Stimulated activated CD8-positive, alpha-beta memory T cell treated with anti-CD3 and anti-CD28 coated beads, Interleukin-15, amount 100 ng/mL, for 24 hours (primary cell): ENCODE measurements around the gene EXOSC3.
"Not testable (repeated sequence)": the region's sequence is repeated elsewhere in the genome, so short reads cannot be mapped to it uniquely, and the experiment has no call there.

Experiments
- DNase-seq: peaks from one replicate; pipeline ENCODE4 v3.0.0-alpha.2; 2020; ENCODE audit warnings: low read depth

EXOSC3 gene

GRCh38 chr9:37775216-37775919 is 9.5 kb downstream of the EXOSC3 start:
- no peak for DNase-seq

GRCh38 chr9:37769995-37770394 is 14.9 kb downstream of the EXOSC3 start:
- DNase-seq = no peak

- DNase-seq = no peak
These were observed 15.6 kb downstream of the EXOSC3 start for GRCh38 chr9:37769306-37769705.

DNA sequence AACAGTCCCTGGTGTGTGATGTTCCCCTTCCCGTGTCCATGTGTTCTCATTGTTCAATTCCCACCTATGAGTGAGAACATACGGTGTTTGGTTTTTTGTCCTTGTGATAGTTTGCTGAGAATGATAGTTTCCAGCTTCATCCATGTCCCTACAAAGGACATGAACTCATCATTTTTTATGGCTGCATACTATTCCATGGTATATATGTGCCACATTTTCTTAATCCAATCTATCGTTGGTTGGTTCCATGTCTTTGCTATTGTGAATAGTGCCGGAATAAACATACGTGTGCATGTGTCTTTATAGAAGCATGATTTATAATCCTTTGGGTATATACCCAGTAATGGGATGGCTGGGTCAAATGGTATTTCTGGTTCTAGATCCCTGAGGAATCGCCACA is 19.6 kb downstream of the EXOSC3 start:
- DNase-seq = not testable (repeated sequence)

DNA sequence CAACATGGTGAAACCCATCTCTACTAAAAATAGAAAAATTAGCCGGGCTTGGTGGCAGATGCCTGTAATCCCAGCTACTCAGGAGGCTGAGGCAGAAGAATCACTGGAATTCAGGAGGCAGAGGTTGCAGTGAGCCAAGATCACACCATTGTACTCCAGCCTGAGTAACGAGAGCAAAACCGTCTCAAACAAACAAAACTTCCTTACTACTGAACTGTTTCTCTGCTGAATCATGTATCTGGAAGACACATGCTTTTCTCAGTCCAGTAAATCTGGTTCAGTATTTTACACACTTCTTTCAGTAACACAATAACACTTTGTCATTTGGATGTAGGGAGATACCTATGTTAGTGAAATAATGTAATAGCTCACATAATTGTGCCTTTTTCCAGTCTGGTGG is 23.4 kb downstream of the EXOSC3 start:
- DNase-seq = no peak

DNA sequence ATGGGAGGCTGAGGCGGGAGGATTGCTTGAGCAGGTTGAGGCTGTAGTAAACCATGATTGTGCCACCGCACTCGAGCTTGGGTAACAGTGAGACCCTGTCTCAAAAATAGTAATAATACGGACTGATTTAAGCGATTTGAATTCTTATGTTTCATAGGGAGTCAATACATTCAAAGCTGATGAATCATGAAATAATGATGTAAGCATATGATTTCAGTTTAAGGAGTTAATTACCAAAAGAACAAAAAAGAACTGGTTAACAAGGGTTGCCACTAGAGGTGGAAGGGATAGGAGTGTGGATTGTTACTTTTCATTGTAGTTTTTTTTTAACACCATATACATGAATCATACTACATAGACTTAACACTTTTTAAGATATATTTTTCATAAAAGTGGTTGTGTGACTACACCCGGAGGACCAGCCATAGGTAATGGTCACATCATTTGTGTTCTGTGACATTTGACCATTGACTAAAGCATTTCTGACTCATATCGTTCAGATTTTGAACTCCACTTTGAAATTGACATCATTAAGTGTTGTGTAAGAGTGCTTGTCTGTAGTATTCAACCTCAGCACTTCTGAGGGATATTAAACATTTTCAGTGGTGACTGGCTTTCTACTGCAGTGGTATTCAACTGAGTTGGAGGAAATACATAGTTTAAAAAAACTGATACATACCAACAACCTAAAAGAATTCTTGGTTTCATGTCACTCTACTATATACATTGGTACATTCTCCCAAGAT is 24.3 kb downstream of the EXOSC3 start:
- DNase-seq = no peak

GRCh38 chr9:37758747-37759146 is 26.1 kb downstream of the EXOSC3 start:
- DNase-seq = no peak

GRCh38 chr9:37753489-37754190 is 31.2 kb downstream of the EXOSC3 start, which contains the start of gene TRMT10B:
TSS of gene TRMT10B (plus strand) at chr9:37753805. CDS start at chr9:37761932, 8,127 bp downstream.
- peak; percentile 49 for DNase-seq

DNA sequence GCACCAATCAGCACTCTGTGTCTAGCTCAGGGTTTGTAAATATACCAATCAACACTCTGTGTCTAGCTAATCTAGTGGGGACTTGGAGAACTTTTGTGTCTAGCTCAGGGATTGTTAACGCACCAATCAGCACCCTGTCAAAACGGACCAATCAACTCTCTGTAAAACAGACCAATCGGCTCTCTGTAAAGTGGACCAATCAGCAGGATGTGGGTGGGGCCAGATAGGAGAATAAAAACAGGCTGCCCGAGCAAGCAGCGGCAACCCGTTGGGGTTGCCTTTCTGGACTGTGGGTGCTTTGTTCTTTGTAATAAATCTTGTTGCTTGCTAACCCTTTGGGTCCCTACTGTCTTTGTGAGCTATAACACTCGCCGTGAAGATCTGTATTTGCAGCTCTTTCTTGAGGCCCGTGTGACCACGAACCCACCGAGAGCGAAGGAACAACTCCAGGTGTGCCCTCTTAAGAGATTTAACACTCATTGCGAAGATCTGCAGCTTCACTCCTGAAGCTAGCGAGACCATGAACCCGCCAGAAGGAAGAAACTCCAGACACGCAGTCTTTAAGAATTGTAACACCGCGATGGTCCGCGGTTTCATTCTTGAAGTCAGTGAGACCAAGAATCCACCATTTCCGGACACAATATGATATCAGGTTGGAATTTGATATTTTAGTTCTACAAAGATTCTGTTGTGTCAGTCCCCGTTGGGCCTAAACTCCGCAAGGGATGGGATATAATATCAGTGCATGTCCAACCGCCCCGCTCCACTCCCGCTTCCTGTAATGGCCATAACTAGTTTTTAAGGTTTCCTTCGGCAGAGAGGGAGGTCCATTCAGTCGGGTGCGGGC is 32.0 kb downstream of the EXOSC3 start:
- no peak for DNase-seq

DNA sequence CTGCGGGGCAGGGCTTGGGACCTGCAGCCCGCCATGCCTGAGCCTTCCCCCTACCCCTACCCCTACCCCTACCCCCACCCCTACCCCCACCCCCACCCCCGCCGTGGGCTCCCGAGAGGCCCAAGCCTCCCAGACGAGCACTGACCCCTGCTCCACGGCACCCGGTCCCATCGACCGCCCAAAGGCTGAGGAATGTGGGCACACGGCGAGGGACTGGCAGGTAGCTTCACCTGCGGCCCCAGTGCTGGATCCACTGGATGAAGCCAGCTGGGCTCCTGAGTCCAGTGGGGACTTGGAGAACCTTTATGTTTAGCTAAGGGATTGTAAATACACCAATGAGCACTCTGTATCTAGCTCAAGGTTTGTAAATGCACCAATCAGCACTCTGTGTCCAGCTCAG is 32.8 kb downstream of the EXOSC3 start:
- DNase-seq = not testable (repeated sequence)

GRCh38 chr9:37751704-37752103 is 33.2 kb downstream of the EXOSC3 start:
- not testable (repeated sequence) for DNase-seq

- no peak for DNase-seq
These were observed 33.7 kb downstream of the EXOSC3 start for GRCh38 chr9:37751186-37751585.

DNA sequence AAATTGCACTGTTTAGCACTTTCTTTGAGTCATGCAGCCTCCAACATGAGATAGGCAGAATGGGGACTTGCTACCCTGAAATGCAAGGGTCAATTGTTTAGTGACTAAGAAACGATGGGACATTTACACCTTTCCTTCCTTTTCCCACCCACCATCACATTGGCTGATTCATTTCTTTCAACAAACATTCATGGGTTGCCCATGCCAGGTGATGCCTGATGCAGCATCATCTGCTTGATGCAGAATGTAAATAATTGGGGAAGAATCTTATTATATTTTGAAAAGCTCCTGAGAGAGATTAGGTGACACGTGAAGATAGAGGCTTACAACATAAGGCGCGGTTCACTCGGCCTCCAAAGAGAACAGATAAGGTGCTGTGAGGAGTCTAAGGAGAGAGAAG is 35.7 kb downstream of the EXOSC3 start:
- no peak for DNase-seq

GRCh38 chr9:37747271-37747753 is 37.6 kb downstream of the EXOSC3 start:
- DNase-seq = peak; percentile 2

GRCh38 chr9:37746448-37747270 is 38.2 kb downstream of the EXOSC3 start:
- no peak for DNase-seq

- no peak for DNase-seq
These were observed 38.9 kb downstream of the EXOSC3 start for GRCh38 chr9:37745970-37746369.

DNA sequence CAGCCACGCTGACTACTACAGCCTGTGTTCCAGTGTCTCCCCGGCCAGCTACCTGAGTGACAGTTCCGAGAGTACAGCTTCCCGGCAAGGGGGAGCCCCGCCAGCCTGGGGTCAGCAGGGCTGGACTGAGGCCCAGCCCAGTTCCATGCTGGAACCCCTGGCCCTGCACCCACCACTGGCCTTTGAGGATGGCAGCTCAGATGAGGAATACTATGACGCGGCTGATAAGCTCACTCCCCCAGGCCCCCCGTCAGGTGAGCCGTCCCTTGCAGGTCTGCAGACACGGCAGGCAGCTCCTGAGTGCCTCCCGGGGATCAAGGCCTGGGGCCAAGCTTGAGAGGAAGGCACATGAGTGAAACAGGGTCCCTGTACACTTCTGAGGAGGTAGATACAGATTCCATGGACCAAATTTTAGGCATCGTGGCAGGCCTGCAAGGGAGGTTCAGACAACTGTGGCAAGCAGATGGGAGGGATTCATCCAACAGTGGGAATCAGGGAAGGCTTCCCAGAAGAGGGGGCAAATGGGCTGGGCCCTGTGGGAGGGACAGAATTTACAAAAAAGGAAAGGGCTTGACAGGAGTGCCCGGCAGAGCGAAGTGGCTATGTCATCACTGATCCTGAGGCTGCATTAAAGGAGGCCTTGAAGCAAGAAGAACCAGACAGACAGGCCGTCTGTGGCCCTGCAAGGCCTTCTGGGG is 44.1 kb downstream of the EXOSC3 start:
- DNase-seq = no peak

GRCh38 chr9:37740128-37740527 is 44.7 kb downstream of the EXOSC3 start:
- no peak for DNase-seq

DNA sequence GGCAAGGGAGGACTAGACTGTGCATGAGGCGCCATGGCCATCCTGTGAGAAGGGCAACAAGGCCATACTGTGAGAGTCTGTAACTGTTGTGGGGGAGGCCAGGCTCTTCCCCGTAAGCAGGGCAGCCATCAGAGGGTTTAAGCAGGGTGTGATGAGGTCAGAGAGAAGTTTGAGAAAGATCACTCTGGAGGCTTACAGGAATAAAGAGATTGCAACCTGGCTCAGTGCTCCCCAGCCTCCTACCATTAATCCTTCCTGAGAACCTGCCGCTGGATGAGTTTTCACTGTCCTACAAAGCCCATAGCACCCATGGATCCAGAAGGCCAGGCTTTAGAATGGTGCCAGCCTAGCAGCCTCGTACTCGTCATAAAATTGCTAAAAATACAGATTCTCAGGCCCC is 45.6 kb downstream of the EXOSC3 start:
- DNase-seq = no peak

GRCh38 chr9:37732952-37733351 is 51.9 kb downstream of the EXOSC3 start:
- DNase-seq = no peak
